ENCODE measurements around the gene PAMR1. TPM values are rescaled to one million over a fixed set of nuclear protein-coding genes. Genes with fewer than 3 reads are reported as not detected.
A peak's percentile ranks its signal among the peaks of the same experiment; 100 is the strongest.
"Not testable (repeated sequence)": the region's sequence is repeated elsewhere in the genome, so short reads cannot be mapped to it uniquely, and the experiment has no call there.

PAMR1 gene
- total RNA-seq, 2 experiments from 2014 or later, result not detected

DNA sequence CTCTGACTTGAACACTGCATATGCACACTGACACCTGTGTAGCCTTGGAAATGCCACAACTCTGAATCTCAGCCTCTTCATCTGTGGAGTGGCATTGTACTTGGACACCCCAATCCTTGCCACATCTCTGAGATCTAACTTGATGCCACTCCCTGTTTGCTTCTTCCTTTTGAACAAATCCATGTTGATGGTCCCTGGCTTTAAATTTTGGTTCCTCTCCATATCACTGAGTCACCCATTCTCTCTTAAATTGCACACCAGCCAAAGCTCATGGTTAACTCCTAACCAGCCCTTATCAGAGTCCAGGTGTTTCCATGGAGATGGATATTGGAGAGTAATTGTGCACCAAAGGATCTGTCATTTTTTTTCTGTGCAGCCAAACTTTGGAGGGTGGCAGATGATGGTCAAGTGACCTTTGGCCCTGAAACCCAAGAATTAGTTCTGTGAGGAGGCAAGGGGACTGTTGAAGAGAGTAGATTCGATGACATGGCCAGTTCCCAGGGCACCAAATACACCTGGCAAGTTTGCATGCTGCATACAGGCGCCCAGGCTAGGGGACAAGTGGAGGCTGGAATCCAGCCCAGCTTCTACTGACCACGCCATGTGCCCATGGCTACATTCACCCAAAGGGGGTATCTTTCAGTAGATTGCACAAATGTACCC, 25.1 kb upstream of the PAMR1 start:
- Mint-ChIP-seq H3K27me3 (peaks cover 22% of the 10 kb centered on the region), H3K9me3 (no peaks in the 10 kb centered on the region), H3K4me1 (no peaks in the 10 kb centered on the region), H3K4me3 (no peak overlapping the region), H3K36me3 (no peaks in the 10 kb centered on the region), H3K27ac (no peak overlapping the region)
- DNase-seq, result no peak

DNA sequence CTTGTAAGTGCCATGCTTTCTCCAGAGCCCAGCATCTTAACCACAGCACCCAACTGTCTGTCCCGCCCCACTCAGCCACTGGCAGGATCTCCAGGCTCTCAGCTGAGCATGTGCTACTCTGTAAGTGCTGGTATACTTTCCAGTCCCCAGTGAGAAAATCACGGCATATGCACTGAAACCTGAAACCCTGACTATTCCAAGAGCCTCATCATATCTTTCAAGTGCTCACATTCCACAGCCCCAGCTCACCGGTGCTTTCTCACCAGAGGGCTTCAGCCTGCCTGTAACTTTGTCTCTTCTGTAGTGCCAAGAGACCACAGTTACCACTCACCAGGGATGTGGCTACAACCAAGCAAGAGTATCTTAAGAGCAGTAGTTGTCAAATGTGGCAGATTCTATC, 24.4 kb upstream of the PAMR1 start:
- H3K4me3 Mint-ChIP-seq, result no peak overlapping the region
- peaks cover 22% of the 10 kb centered on the region for H3K27me3 Mint-ChIP-seq
- no peaks in the 10 kb centered on the region for H3K36me3 Mint-ChIP-seq
- DNase-seq, result no peak
- H3K9me3 Mint-ChIP-seq, result no peaks in the 10 kb centered on the region
- H3K27ac Mint-ChIP-seq, result no peak overlapping the region
- no peaks in the 10 kb centered on the region for H3K4me1 Mint-ChIP-seq

DNA sequence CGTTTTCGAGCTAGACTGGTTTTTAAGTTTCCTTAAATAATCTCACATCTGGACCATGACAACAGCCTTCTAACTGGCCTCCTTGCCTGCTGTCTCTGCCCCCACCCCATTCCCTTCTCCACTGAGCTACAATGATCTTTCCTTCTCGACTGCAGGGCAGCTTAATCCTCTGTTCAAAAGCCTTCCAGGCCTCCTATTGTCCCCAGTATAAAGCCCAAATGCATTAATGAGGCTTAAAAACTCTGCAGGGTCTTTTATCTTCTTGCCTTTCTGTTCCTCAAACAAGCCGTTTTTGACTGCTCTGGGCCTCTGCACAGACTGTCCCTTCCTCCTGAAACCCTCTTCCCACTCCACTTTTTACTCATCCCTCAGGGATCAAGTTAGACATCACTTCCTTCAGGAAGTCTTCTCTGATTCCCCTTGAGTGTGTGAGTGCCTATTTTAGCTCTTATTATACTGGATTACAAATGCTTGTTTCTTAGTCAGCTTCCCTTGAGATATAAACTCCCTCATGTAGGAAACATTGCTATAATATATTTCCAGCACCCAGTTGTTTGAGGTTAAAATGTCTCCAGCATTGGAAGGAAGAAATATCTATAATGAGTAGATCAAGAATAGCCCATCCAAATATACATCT, 23.6 kb upstream of the PAMR1 start:
- Mint-ChIP-seq H3K36me3 (no peaks in the 10 kb centered on the region), H3K27me3 (peaks cover 15% of the 10 kb centered on the region), H3K9me3 (no peaks in the 10 kb centered on the region), H3K27ac (no peak overlapping the region), H3K4me1 (no peaks in the 10 kb centered on the region), H3K4me3 (no peak overlapping the region)
- no peak for DNase-seq

DNA sequence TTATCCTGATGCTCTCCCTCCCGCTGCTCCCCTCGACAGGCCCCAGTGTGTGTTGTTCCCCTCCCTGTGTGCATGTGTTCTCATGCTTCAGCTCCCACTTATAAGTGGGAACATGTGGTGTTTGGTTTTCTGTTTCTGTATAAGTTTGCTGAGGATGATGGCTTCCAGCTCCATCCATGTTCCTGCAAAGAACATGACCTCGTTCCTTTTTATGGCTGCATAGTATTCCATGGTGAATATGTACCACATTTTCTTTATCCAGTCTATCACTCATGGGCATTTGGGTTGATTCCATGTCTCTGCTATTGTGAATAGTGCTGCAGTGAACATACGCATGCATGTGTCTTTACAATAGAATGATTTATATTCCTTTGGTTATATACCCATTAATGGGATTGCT, 22.6 kb upstream of the PAMR1 start:
- not testable (repeated sequence) for H3K4me1 Mint-ChIP-seq

DNA sequence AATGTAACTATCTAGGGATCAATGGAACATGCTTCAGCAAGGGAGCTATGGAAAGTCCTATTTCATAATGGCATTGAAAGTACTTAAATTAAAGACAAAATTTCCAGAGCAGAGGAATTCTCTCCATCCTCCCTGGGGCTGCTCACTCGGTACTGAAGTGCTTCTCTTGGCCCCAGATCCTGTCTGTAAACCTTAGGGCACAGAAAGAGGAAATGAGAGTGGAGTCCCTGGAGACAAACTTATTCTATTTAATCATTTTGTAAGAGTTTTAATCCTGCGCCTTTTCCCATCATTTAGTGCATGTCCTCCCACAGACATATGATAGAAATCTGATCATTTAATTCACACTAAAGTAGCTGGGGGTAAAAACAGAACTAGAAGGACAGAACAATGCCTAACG, 20.9 kb upstream of the PAMR1 start:
- Mint-ChIP-seq H3K4me3 (no peak overlapping the region), H3K36me3 (no peaks in the 10 kb centered on the region), H3K27ac (no peak overlapping the region), H3K27me3 (peaks cover 14% of the 10 kb centered on the region), H3K4me1 (no peaks in the 10 kb centered on the region), H3K9me3 (no peaks in the 10 kb centered on the region)
- no peak for DNase-seq

More for the DNA sequence above, 22.6 kb upstream of the PAMR1 start:
- not testable (repeated sequence) for DNase-seq, H3K4me3 Mint-ChIP-seq, H3K9me3 Mint-ChIP-seq, H3K36me3 Mint-ChIP-seq, H3K27ac Mint-ChIP-seq
- H3K27me3 Mint-ChIP-seq, result peaks cover 14% of the 10 kb centered on the region

DNA sequence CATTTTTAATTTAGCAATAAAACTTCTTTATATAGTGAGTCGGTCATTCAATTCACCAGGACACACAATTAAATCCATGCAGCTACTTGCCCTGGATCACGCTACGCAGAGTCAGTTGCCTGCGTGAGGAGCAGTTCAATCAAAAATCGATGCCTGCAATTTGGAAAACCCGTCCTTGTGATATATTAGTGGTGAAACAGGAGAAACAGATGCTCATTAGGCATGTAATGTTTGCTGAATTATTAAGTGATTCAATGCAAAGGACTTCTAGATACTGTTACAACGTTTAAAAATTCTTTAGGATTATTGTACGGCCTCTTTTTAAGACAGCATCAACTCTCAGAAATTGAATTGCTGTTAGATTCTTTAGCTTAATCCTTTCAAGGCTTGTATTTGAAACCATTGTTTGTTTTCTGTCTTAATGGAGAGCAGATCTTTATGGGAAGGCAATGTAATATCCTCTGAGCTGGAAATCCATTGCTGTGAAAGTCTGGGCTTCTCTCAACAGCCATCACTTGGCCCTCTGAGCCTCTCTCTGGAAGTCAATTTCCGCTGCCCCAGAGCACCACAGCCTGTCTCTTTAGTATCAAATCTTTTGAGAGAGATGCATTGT, 20.1 kb upstream of the PAMR1 start:
- Mint-ChIP-seq H3K36me3 (no peaks in the 10 kb centered on the region), H3K27ac (no peak overlapping the region), H3K4me3 (no peak overlapping the region), H3K9me3 (no peaks in the 10 kb centered on the region), H3K27me3 (peaks cover 14% of the 10 kb centered on the region), H3K4me1 (no peaks in the 10 kb centered on the region)
- DNase-seq, result no peak

DNA sequence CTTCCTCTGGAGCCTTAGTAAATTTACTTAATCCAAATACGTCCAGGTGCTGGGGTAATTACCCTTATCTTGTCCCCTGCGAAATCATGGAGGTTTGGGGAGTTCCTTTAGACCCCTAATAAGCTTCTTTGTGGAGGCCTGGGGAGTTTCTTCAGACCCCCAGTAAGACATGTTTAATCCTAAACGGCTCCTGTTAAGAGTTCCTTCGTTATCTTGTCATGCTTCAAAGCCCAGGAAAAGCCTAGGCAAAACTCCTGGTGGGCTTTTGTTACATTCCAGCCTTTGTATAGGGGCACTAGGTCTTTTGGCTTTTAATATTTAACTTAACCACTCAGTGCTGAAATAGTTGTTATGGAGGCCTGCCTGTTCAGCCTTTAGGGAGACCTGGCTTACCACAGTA, 18.1 kb upstream of the PAMR1 start:
- DNase-seq, result no peak
- H3K27ac Mint-ChIP-seq, result no peak overlapping the region
- H3K9me3 Mint-ChIP-seq, result no peaks in the 10 kb centered on the region
- no peaks in the 10 kb centered on the region for H3K4me1 Mint-ChIP-seq
- no peaks in the 10 kb centered on the region for H3K36me3 Mint-ChIP-seq
- H3K27me3 Mint-ChIP-seq, result peaks cover 14% of the 10 kb centered on the region
- H3K4me3 Mint-ChIP-seq, result no peak overlapping the region

DNA sequence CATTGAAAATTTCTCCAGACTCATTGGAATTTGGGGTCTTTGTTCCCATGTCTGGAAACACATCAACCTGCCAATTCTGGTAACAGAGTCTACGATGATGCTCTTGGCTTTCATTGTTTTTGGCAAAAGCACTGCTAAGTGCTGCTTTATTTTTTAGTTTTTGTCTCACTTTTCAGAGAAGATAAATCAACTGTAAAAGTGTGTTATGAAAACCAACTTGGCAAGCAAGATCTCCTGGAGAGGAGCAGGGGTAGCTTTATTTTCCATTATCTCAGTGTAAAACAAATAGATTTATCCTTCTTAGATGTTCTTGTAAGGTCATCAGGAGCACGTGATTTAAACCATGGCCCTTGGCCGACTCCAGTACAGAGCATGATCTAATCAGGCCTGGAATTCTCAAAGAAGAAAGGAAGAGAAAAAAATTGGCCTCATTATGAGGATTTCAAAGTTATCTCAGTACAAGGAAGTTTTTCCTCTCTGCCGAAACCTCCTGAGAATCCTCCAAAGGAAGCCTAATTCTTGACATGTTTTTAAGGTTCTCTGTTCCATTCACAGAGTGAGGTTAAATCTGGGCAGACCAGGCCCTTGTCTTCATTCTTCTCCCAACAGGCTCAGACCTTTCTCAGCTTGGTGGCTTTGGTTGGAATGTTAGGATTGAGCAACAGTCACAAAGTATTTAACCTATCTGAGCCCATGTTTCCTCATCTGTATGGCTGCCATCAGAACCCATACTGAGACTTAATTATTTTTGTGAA, 16.4 kb upstream of the PAMR1 start:
- no peak overlapping the region for H3K27ac Mint-ChIP-seq
- no peaks in the 10 kb centered on the region for H3K36me3 Mint-ChIP-seq
- H3K9me3 Mint-ChIP-seq, result no peaks in the 10 kb centered on the region
- no peak for DNase-seq
- peaks cover 14% of the 10 kb centered on the region for H3K27me3 Mint-ChIP-seq
- no peak overlapping the region for H3K4me3 Mint-ChIP-seq
- H3K4me1 Mint-ChIP-seq, result no peaks in the 10 kb centered on the region

DNA sequence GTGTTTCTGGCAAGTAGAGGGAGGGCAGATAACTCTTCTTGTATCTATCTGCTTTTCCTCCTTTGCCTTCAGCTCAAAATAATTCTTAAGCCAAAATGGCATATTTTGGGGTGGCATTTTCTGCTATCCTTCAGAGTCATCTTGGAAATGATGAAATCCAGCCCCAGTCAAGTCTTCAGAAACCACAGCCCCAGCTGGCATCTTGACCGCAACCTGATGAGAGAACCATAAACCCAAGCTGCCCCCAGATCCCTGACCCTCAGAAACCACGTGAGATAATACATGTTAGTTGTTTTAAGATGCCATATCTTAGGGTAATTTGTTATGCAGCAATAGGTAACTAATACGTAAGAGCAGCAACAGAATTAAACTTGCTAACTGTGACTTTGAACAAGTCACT, 15.1 kb upstream of the PAMR1 start:
- Mint-ChIP-seq H3K27me3 (peaks cover 14% of the 10 kb centered on the region), H3K4me3 (no peak overlapping the region), H3K9me3 (no peaks in the 10 kb centered on the region), H3K36me3 (no peaks in the 10 kb centered on the region), H3K4me1 (no peaks in the 10 kb centered on the region), H3K27ac (no peak overlapping the region)
- DNase-seq, result no peak

DNA sequence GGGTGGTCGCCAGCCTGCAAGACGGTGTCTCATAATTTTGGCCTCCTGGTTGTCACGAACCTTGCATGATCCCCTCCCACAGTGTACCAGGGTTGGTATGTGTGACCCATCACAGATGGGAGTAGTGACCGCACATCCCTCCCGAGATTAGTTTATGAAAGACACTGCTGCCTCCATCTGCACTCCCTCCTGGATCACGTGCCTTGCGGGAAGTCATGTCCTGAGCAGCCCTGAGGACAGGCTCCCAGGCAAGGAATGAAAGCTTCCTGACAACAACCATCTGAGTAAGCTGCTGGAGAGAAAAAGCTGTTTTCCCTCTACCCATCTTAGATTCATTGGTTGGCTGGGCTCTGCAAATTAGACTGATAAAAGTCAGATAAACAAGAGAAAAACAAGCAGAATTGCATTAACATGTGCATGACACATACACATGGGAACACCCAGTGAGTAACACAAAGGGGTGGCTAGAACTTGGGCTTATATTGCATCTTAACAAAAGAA, 14.4 kb upstream of the PAMR1 start:
- no peak overlapping the region for H3K27ac Mint-ChIP-seq
- H3K27me3 Mint-ChIP-seq, result peaks cover 14% of the 10 kb centered on the region
- H3K4me3 Mint-ChIP-seq, result no peak overlapping the region
- no peaks in the 10 kb centered on the region for H3K9me3 Mint-ChIP-seq
- H3K4me1 Mint-ChIP-seq, result no peaks in the 10 kb centered on the region
- no peaks in the 10 kb centered on the region for H3K36me3 Mint-ChIP-seq
- no peak for DNase-seq

DNA sequence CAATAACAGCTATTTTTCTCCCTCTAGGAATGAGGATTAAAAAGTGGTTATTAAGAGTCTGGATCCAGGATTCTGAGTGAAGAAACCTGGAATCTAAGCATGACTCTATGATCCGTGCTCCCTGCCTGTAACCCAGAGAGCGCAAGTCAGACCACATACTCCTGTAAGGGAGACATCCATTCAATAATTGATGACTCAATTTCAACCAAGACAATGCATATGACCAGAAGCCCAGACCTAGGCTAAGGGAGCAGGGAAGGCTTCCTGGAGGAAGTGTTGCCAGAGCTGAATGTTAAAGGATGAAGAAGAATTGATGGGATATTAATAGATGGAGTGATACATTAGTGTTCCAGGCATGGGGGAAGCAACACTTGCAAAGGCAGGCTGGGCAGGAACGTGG, 13.8 kb upstream of the PAMR1 start:
- no peak overlapping the region for H3K27ac Mint-ChIP-seq
- H3K36me3 Mint-ChIP-seq, result no peaks in the 10 kb centered on the region
- DNase-seq, result no peak
- no peak overlapping the region for H3K4me3 Mint-ChIP-seq
- H3K4me1 Mint-ChIP-seq, result no peaks in the 10 kb centered on the region
- H3K9me3 Mint-ChIP-seq, result no peaks in the 10 kb centered on the region
- peaks cover 14% of the 10 kb centered on the region for H3K27me3 Mint-ChIP-seq

DNA sequence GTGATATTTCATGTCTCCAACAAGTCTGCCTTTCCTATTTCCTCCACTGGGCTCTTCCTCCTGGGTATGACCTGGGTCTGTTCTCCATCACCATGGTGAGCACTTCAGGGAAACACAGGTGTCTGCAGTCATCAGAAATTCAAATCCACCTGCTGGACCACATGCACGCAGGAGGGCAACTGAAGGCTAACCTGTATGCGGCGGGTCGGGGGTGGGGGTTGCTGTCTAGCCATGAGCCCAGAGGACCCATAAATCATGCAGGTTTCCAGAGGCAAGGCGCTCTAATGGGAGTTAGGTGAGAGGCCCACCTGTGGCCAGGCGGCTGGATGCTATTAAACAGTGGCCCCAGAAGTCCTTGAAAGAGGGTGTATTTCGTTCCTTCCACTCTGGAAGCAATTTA, 11.1 kb upstream of the PAMR1 start:
- H3K4me1 Mint-ChIP-seq, result no peaks in the 10 kb centered on the region
- H3K36me3 Mint-ChIP-seq, result no peaks in the 10 kb centered on the region
- no peak overlapping the region for H3K27ac Mint-ChIP-seq
- H3K4me3 Mint-ChIP-seq, result no peak overlapping the region
- peaks cover 14% of the 10 kb centered on the region for H3K27me3 Mint-ChIP-seq
- no peaks in the 10 kb centered on the region for H3K9me3 Mint-ChIP-seq
- no peak for DNase-seq

DNA sequence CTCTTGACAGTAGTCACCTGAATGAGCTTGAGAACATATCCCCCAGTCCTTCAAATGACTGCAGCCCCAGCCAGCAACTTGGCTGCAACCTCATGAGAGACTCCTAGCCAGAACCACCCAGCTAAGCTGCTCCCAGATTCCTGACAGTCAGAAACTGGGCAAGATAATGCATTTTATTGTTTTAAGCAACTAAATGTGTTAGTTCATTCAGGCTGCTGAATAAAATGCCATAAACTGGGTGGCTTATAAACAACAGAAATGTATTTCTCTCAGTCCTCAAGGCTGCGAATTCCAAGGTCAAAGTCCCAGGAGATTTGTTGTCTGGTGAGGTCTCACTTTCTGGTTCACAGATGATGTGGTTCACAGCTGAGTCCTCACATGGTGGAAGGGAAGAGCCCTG, 5.8 kb upstream of the PAMR1 start:
- Mint-ChIP-seq H3K27ac (no peak overlapping the region), H3K9me3 (no peaks in the 10 kb centered on the region), H3K27me3 (peaks cover 32% of the 10 kb centered on the region), H3K4me1 (no peaks in the 10 kb centered on the region), H3K36me3 (no peaks in the 10 kb centered on the region), H3K4me3 (no peak overlapping the region)
- no peak for DNase-seq

DNA sequence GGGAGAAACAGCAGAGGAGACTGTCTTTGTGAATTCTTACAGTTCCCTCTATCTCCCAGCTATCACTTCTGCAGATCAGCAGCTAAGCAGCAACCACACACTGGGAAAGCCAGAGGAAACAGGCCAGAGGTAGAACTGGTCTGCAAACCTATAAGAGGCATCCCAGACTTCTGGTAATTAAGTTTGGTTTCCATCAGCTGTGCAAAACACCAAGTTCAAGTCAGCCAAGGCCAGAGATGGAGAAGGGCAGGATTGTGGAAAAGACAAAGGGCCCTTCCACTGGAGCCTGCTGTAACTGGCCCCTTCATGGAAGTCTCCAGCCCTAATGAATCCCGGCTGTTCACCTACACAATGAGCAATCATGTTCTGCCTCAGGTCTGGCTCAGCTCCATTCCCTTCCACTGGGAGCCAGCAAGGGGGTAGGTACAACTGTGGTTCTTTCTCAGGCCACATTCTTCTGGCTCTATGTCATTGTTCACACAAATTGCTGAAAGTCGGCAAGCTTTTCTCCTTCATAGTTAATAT, 4.6 kb upstream of the PAMR1 start:
- H3K36me3 Mint-ChIP-seq, result no peaks in the 10 kb centered on the region
- DNase-seq, result no peak
- H3K9me3 Mint-ChIP-seq, result no peaks in the 10 kb centered on the region
- peaks cover 44% of the 10 kb centered on the region for H3K27me3 Mint-ChIP-seq
- no peak overlapping the region for H3K27ac Mint-ChIP-seq
- H3K4me3 Mint-ChIP-seq, result no peak overlapping the region
- H3K4me1 Mint-ChIP-seq, result peaks cover 3% of the 10 kb centered on the region

DNA sequence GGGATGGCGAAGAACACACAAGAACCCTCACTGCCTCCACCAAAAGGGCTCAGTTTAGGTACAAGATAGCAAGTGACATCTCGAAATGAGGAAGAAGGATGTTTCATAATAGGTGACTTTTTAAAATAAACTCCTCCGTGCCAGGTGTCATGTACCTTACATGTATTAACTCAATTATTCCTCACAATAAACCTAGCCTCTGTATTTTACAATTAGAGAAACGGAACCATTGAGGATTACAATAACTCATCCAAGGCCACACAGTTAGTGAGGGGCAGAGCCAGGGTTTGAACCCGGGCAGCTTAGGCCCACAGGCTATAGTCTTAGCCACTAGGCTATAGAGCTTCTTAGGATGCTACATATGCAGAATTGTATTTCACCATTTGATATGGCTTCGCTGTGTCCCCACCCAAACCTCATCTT, 965 bp upstream of the PAMR1 start:
- Mint-ChIP-seq H3K4me3 (peak overlapping the region; percentile 33), H3K36me3 (no peaks in the 10 kb centered on the region)
- no peak for DNase-seq

More for the DNA sequence above, 965 bp upstream of the PAMR1 start:
- Mint-ChIP-seq H3K27ac (no peak overlapping the region), H3K4me1 (peaks cover 4% of the 10 kb centered on the region), H3K27me3 (peaks cover 76% of the 10 kb centered on the region), H3K9me3 (no peaks in the 10 kb centered on the region)
